ENCODE results near the gene SPTLC2.

GRCh38 chr14:77642407-77642806 lies 26.0 kb upstream of the SPTLC2 start:
- TF ChIP-seq CTCF (conservative IDR thresholded peaks at IDR 0.05 in 1 of 2, IDR thresholded peaks at IDR 0.05 in 1 of 2; ENCODE audit: low read depth in 1 of 2, low read length in 2 of 2) = no peak
- no peak for TF ChIP-seq EZH2 (IDR thresholded peaks at IDR 0.05; ENCODE audit: low read length, missing control alignments)

Data from fibroblast of lung (primary cell).